HL-60/S4 treated with phorbol 12-myristate 13-acetate at 8.2 ng/mL for 4 days and 3 days (cell line): Measurements from ENCODE around the gene CHSY1.
"Not testable (repeated sequence)": the region's sequence is repeated elsewhere in the genome, so short reads cannot be mapped to it uniquely, and the experiment has no call there.

Experiments
- in situ Hi-C: fragments of 300-500 bp; cut with MboI; formaldehyde crosslinking; loops from 2 replicates; pipeline ENCODE4 v1.15.0; 2022; ENCODE audit warnings: low sequenced_read_pairs

The CHSY1 gene

DNA sequence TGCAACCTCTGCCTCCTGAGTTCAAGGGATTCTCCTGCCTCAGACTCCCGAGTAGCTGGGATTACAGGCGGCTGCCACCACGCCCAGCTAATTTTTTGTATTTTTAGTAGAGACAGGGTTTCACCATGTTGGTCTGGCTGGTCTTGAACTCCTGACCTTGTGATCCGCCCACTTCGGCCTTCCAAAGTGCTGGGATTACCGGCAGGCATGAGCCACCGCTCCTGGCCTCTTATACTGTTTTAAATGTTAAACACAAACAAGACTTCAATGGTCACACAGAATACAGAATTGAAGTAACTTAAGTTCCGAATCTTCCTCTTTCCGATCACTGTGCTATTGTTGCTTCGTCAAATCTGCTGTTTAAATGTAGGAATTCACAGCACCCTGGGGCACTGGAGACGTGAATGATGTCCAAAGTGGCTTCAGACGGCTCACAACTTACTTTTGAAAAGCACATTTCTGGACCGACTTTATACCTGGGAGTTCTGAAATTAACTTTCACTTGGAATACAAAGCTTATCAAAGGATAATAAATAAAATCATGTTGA is 125.9 kb downstream of the CHSY1 start:
- in situ Hi-C loops = not testable (repeated sequence)
